BE2C (cell line): ENCODE measurements around the gene NME3.
A peak's percentile ranks its signal among the peaks of the same experiment; 100 is the strongest.

Source experiments
- DNase-seq: peaks from one replicate; pipeline ENCODE4 v3.0.0-alpha.2; 2020
- H3K27me3 ChIP-seq: fragments of 250-450 bp; sonication (Bioruptor Pico); 2 replicates; pipeline ENCODE4 v1.5.1; 2020; ENCODE audit warnings: mild to moderate bottlenecking
- H3K36me3 ChIP-seq: fragments of 250-450 bp; sonication (Bioruptor Pico); 2 replicates; pipeline ENCODE4 v1.5.1; 2020; ENCODE audit warnings: mild to moderate bottlenecking
- H3K4me1 ChIP-seq: fragments of 250-450 bp; sonication (Bioruptor Pico); 2 replicates; pipeline ENCODE4 v1.5.1; 2020
- H3K4me3 ChIP-seq: 2 replicates; pipeline ENCODE4 v1.5.1; 2011; ENCODE audit warnings: low read depth, low read length
- H3K9me3 ChIP-seq: fragments of 250-450 bp; sonication (Bioruptor Pico); 2 replicates; pipeline ENCODE4 v1.5.1; 2020
- TF ChIP-seq, protein P1 (sequence below): IDR thresholded peaks from 2 replicates; pipeline ENCODE4 v1.5.1; 2012; ENCODE audit warnings: mild to moderate bottlenecking, low read depth, low read length

The NME3 gene

DNA sequence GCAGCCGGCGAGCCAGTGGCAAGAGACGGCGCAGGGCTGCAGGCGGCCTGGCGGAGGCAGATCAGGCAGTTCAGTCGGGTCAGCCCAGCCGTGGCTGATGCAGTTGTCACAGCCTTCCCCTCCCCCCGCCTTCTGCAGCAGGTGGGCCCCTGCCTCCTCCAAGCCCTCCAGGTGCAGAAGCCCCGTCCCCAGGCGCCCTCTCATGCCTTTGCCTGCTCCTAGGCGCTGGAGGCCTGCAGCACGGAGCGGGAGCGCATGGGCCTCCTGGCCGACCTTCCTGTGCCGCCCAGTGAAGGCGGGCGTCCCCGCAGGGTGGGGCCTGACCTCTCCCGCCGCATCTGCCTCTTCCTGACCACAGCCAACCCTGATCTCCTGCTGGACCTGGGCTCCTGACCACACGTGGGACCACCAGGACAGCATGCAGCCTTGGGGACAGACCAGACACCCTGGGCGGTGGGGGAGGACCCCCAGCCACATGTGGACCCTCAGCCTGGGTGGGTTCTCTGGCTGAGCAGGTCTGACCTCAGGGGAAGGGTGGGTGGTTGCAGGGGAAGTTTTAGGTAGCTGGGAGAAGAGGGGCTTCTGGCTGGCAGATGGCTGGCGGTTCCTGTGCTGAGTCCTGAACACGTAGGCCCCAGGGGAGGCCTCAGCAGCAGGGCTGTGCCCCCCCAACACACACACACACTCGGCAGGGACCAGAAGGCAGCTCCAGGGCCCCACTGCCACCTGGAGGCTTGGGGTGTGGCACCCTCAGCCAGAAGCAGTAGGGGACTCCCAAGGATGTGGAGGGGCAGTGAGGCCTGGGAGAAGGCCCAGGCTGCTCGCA is 4.7 kb upstream of the NME3 start:
- Histone ChIP-seq H3K9me3 (no peaks in the 10 kb centered on the region), H3K36me3 (peaks cover 14% of the 10 kb centered on the region), H3K27me3 (no peaks in the 10 kb centered on the region), H3K4me1 (no peaks in the 10 kb centered on the region), H3K4me3 (no peak overlapping the region)
- DNase-seq: peak; percentile 27
- TF ChIP-seq, protein P1, sequence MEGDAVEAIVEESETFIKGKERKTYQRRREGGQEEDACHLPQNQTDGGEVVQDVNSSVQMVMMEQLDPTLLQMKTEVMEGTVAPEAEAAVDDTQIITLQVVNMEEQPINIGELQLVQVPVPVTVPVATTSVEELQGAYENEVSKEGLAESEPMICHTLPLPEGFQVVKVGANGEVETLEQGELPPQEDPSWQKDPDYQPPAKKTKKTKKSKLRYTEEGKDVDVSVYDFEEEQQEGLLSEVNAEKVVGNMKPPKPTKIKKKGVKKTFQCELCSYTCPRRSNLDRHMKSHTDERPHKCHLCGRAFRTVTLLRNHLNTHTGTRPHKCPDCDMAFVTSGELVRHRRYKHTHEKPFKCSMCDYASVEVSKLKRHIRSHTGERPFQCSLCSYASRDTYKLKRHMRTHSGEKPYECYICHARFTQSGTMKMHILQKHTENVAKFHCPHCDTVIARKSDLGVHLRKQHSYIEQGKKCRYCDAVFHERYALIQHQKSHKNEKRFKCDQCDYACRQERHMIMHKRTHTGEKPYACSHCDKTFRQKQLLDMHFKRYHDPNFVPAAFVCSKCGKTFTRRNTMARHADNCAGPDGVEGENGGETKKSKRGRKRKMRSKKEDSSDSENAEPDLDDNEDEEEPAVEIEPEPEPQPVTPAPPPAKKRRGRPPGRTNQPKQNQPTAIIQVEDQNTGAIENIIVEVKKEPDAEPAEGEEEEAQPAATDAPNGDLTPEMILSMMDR: no peak

DNA sequence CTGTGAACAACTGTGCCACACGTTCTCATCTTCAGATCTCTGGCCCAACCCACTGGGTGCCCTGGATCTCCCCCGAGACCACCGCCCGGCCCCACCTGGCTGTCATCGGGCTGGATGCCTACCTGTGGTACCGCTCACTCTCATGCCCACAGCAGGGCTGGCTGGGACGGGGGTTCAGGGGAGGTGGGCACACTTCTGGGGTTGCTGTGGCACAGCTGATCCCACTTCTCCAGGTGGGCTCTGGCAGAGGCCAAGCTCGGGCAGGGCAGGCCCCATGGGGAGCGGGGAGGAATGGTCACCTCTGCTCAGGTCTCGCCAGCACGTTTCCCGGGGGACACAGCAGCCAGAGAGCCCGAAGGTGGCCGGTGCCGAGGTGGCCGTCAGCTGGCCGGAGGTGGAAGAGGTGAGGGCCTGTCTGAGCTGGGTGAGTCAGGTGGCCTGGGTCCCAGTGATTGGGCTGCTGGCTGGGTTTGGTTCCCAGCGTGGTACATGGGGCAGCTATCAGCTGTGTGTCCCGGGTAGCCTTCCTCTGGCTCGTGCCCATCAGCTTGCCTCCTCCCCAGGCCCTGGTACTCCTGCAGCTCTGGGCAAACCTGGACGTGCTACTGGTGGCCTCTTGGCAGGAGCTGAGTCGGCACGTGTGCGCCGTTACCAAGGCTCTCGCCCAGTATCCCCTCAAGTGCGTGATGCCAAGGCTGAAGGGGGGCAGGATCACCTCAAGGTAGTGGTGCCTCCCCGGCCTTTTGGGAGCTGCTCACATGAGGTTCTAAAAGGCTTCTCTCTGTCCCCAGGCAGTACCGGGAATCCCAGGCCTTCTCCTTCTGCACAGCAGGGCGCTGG is 3.9 kb upstream of the NME3 start:
- Histone ChIP-seq H3K4me3 (no peak overlapping the region), H3K27me3 (no peaks in the 10 kb centered on the region), H3K9me3 (no peaks in the 10 kb centered on the region), H3K36me3 (peaks cover 19% of the 10 kb centered on the region), H3K4me1 (peaks cover under 1% of the 10 kb centered on the region)
- no peak for DNase-seq
- TF ChIP-seq, protein P1: no peak

DNA sequence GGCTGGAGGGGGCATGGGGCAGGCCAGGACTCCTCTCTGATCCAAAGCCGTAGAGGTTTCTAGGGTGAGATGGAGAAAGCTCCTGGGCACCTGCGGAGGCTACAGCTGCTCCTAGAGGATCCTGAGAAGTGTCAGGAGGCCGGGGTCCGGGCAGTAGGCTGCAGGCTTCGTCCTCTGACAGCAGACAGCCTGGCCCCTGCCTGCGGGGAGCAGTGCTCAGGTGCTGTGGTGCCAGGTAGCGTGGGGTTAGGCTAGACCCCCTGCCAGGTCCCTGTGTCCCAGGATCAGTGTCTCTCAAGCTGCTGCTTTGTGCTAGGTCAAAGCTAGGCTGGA is 3.1 kb upstream of the NME3 start:
- H3K9me3 ChIP-seq: no peaks in the 10 kb centered on the region
- H3K4me1 ChIP-seq: peaks cover 4% of the 10 kb centered on the region
- TF ChIP-seq, protein P1: no peak
- no peak for DNase-seq
- peak overlapping the region; percentile 92 for H3K4me3 ChIP-seq
- H3K36me3 ChIP-seq: peaks cover 27% of the 10 kb centered on the region
- H3K27me3 ChIP-seq: no peaks in the 10 kb centered on the region

DNA sequence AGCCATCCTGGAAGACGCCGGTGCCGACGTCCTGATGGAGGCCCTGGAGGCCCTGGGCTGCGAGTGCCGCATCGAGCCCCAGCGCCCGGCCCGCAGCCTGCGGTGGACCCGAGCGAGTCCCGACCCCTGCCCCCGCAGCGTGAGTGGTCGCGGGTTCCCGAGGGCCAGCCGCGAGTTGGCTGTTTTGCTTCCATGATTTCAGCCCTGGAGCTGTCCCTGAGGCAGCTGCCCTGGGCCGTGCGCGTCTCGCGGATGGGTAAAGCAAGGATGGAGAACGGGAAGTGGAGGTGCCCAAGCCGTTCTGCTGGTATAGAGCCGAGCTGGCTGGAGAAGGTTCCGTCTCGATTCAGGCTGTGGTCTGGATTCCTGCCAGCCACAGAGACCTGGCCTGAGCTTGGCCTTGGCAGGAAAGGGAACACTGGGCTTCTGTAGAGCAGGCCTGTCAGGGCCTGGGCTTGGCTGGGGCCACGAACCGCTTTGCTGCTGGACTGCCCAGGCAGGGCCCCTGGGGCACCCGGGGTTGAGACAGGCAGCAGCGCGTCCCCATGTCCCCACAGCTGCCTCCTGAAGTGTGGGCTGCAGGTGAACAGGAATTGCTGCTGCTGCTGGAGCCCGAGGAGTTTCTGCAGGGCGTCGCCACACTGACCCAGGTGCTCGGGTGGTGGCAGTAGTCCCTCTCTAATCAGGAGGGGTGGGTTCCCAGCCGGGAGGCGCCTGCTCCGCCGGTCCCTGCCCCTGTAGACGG is 2.5 kb upstream of the NME3 start:
- H3K4me3 ChIP-seq: peak overlapping the region; percentile 92
- TF ChIP-seq, protein P1: no peak
- H3K9me3 ChIP-seq: no peaks in the 10 kb centered on the region
- H3K4me1 ChIP-seq: peaks cover 4% of the 10 kb centered on the region
- H3K36me3 ChIP-seq: peaks cover 33% of the 10 kb centered on the region
- DNase-seq: peak; percentile 15
- H3K27me3 ChIP-seq: no peaks in the 10 kb centered on the region

DNA sequence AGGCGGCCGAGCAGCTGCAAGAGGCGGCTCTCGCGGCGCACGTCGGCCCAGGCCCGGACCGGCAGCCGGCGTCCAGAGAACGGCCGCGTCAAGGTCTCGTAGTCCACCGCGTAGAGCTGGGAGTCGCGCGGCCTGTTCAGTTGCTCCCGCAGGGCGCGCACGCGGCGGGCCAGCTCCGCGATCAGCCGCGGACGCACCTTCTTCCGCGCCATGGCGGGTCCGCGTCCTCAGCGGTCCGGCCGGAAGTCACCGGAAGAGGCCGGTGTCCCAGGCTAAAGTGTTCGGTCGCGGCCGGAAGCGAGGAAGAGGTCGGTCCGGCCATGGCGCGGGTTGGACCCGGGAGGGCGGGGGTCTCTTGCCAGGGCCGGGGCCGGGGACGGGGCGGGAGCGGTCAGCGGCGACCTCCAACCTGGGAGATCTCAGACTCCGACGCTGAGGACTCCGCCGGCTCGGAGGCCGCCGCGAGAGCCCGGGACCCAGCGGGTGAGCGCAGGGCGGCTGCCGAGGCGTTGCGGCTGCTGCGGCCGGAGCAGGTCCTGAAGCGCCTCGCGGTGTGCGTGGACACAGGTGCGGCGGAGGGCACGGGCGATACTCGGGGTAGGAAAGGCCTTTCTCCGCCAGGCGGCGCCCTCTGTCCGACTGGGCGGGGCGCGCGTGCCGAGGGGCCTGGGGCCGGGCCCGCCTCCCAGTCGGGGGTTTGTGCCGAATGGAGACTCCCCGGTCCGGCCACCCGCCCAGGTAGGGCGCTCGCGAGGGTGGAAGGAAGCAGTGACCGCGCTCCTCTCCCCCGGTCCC is 1.8 kb upstream of the NME3 start, which contains the start of gene MRPS34:
Gene MRPS34 (minus strand): TSS at position 227 of the 795 bp plus-strand sequence. CDS start 15 bp downstream, at position 212.
- peak; percentile 91 for DNase-seq
- Histone ChIP-seq H3K9me3 (no peaks in the 10 kb centered on the region), H3K36me3 (peaks cover 41% of the 10 kb centered on the region), H3K4me3 (peak within 1 kb of the TSS; percentile 92), H3K4me1 (peaks cover 4% of the 10 kb centered on the region), H3K27me3 (no peaks in the 10 kb centered on the region)
- TF ChIP-seq, protein P1: peak; percentile 66
